MM.1S (cell line): ENCODE data around the gene FLRT2.
A peak's percentile ranks its signal among the peaks of the same experiment; 100 is the strongest.

Experiments used
- DNase-seq: peaks from one replicate; pipeline ENCODE4 v3.0.0-alpha.2; 2015
- H2AFZ ChIP-seq: fragments of 300-600 bp; sonication (generic); 2 replicates; pipeline ENCODE4 v1.6.0; 2016; ENCODE audit warnings: antibody characterized with exemption, low read length
- H3F3A ChIP-seq: fragments of 300-600 bp; sonication (generic); 2 replicates; pipeline ENCODE4 v1.6.1; 2016; ENCODE audit warnings: mild to moderate bottlenecking, antibody characterized with exemption, low read length, moderate library complexity, mixed read lengths; ENCODE audit not compliant: insufficient read depth
- H3K27ac ChIP-seq: fragments of 300-600 bp; sonication (generic); 2 replicates; pipeline ENCODE4 v1.5.1; 2016; ENCODE audit warnings: mild to moderate bottlenecking, low read length
- H3K27me3 ChIP-seq: fragments of 300-600 bp; sonication (generic); replicated peaks from 2 replicates; pipeline ENCODE4 v1.6.0; 2016; ENCODE audit warnings: low read length; ENCODE audit not compliant: insufficient read depth
- H3K36me3 ChIP-seq: fragments of 300-600 bp; sonication (generic); replicated peaks from 2 replicates; pipeline ENCODE4 v1.6.1; 2016; ENCODE audit warnings: mild to moderate bottlenecking, low read length, mixed read lengths; ENCODE audit not compliant: insufficient read depth
- H3K4me1 ChIP-seq: fragments of 300-600 bp; sonication (generic); 2 replicates; pipeline ENCODE4 v1.6.1; 2016; ENCODE audit warnings: low read length, mixed read lengths
- H3K4me2 ChIP-seq: fragments of 300-600 bp; sonication (generic); 2 replicates; pipeline ENCODE4 v1.6.0; 2016; ENCODE audit warnings: low read depth, low read length
- H3K4me3 ChIP-seq: fragments of 300-600 bp; sonication (generic); 2 replicates; pipeline ENCODE4 v1.5.1; 2016; ENCODE audit warnings: low read length, mixed read lengths
- H3K79me2 ChIP-seq: fragments of 300-600 bp; sonication (generic); 2 replicates; pipeline ENCODE4 v1.6.1; 2016; ENCODE audit warnings: mixed run types, low read length, mixed read lengths
- H3K9ac ChIP-seq: fragments of 300-600 bp; sonication (generic); 2 replicates; pipeline ENCODE4 v1.6.1; 2016; ENCODE audit warnings: low read length, mixed read lengths
- H3K9me2 ChIP-seq: fragments of 300-600 bp; sonication (generic); replicated peaks from 2 replicates; pipeline ENCODE4 v1.6.1; 2016; ENCODE audit warnings: mild to moderate bottlenecking, low read length, mixed read lengths; ENCODE audit not compliant: insufficient read depth
- H3K9me3 ChIP-seq: fragments of 300-600 bp; sonication (generic); replicated peaks from 2 replicates; pipeline ENCODE4 v1.6.1; 2016; ENCODE audit warnings: mild to moderate bottlenecking, low read length, mixed read lengths; ENCODE audit not compliant: insufficient read depth
- H4K20me1 ChIP-seq: fragments of 300-600 bp; sonication (generic); 2 replicates; pipeline ENCODE4 v1.6.1; 2016; ENCODE audit warnings: mild to moderate bottlenecking, low read length, moderate library complexity, mixed read lengths; ENCODE audit not compliant: insufficient read depth
- EZH2 ChIP-seq: fragments of 300-600 bp; sonication (generic); optimal IDR thresholded peaks from 2 replicates; pipeline ENCODE3; 2017; ENCODE audit warnings: low read depth, mild to moderate bottlenecking, antibody characterized with exemption, low read length, mixed read lengths
- EZH2phosphoT487 ChIP-seq: fragments of 300-600 bp; sonication (generic); IDR thresholded peaks from 2 replicates; pipeline ENCODE4 v1.6.1; 2018; ENCODE audit warnings: antibody characterized with exemption, low read length
- TF ChIP-seq, protein P1 (sequence below): fragments of 300-600 bp; sonication (generic); IDR thresholded peaks from 2 replicates; pipeline ENCODE4 v1.5.1; 2016; ENCODE audit warnings: antibody characterized with exemption, low read length, mixed read lengths

The FLRT2 gene

GRCh38 chr14:85695300-85695699 lies 165.4 kb downstream of the FLRT2 start:
- H3K4me2 ChIP-seq, result no peak overlapping the region
- H2AFZ ChIP-seq, result no peak overlapping the region
- no peaks in the 10 kb centered on the region for H3K27me3 ChIP-seq
- TF ChIP-seq EZH2, result no peak
- H3F3A ChIP-seq, result no peaks in the 10 kb centered on the region
- H3K4me1 ChIP-seq, result no peaks in the 10 kb centered on the region
- H3K36me3 ChIP-seq, result no peaks in the 10 kb centered on the region
- H4K20me1 ChIP-seq, result no peaks in the 10 kb centered on the region
- no peak overlapping the region for H3K9ac ChIP-seq
- no peaks in the 10 kb centered on the region for H3K9me3 ChIP-seq
- H3K9me2 ChIP-seq, result no peaks in the 10 kb centered on the region
- no peak for DNase-seq
- no peaks in the 10 kb centered on the region for H3K79me2 ChIP-seq
- H3K27ac ChIP-seq, result no peak overlapping the region
- H3K4me3 ChIP-seq, result no peak overlapping the region

- 0 out of 2 replicates have a peak overlapping the region, but pooled peaks have one; percentile 10 for H3K4me3 ChIP-seq
- H3F3A ChIP-seq, result peaks cover 20% of the 10 kb centered on the region
- H3K4me1 ChIP-seq, result peaks cover 21% of the 10 kb centered on the region
- H2AFZ ChIP-seq, result peak overlapping the region; percentile 34; the same call in 1 of the 2 replicates
- H3K27me3 ChIP-seq, result no peaks in the 10 kb centered on the region
- H3K9ac ChIP-seq, result peak overlapping the region; percentile 35; the same call in 1 of the 2 replicates
- H3K79me2 ChIP-seq, result no peaks in the 10 kb centered on the region
- no peaks in the 10 kb centered on the region for H3K9me2 ChIP-seq
- H4K20me1 ChIP-seq, result no peaks in the 10 kb centered on the region
- TF ChIP-seq EZH2phosphoT487, result no peak
- TF ChIP-seq, protein P1, sequence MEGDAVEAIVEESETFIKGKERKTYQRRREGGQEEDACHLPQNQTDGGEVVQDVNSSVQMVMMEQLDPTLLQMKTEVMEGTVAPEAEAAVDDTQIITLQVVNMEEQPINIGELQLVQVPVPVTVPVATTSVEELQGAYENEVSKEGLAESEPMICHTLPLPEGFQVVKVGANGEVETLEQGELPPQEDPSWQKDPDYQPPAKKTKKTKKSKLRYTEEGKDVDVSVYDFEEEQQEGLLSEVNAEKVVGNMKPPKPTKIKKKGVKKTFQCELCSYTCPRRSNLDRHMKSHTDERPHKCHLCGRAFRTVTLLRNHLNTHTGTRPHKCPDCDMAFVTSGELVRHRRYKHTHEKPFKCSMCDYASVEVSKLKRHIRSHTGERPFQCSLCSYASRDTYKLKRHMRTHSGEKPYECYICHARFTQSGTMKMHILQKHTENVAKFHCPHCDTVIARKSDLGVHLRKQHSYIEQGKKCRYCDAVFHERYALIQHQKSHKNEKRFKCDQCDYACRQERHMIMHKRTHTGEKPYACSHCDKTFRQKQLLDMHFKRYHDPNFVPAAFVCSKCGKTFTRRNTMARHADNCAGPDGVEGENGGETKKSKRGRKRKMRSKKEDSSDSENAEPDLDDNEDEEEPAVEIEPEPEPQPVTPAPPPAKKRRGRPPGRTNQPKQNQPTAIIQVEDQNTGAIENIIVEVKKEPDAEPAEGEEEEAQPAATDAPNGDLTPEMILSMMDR, result no peak
- H3K27ac ChIP-seq, result peak overlapping the region; percentile 89
- DNase-seq, result peak; percentile 46
- peak overlapping the region; percentile 68 for H3K4me2 ChIP-seq
- no peaks in the 10 kb centered on the region for H3K36me3 ChIP-seq
- no peaks in the 10 kb centered on the region for H3K9me3 ChIP-seq
Observed at GRCh38 chr14:85701116-85701515, 171.2 kb downstream of the FLRT2 start.

GRCh38 chr14:85701763-85702162 lies 171.8 kb downstream of the FLRT2 start:
- peak; percentile 84 for DNase-seq
- TF ChIP-seq EZH2phosphoT487 (no peak), EZH2 (no peak)
- TF ChIP-seq, protein P1, result no peak
- Histone ChIP-seq H3K36me3 (no peaks in the 10 kb centered on the region), H3K4me1 (peaks cover 21% of the 10 kb centered on the region), H3K9me2 (no peaks in the 10 kb centered on the region), H3F3A (peaks cover 20% of the 10 kb centered on the region), H3K27ac (peak overlapping the region; percentile 89), H3K27me3 (no peaks in the 10 kb centered on the region), H3K4me3 (peak overlapping the region; percentile 29; the same call in 1 of the 2 replicates), H3K4me2 (peak overlapping the region; percentile 68), H3K9ac (peak overlapping the region; percentile 35; the same call in 1 of the 2 replicates), H3K9me3 (no peaks in the 10 kb centered on the region), H3K79me2 (no peaks in the 10 kb centered on the region), H4K20me1 (no peaks in the 10 kb centered on the region), H2AFZ (0 out of 2 replicates have a peak overlapping the region, but pooled peaks have one; percentile 34)

GRCh38 chr14:85702191-85702590 lies 172.2 kb downstream of the FLRT2 start:
- H3K4me2 ChIP-seq, result peak overlapping the region; percentile 68
- H3K9me3 ChIP-seq, result no peaks in the 10 kb centered on the region
- 0 out of 2 replicates have a peak overlapping the region, but pooled peaks have one; percentile 34 for H2AFZ ChIP-seq
- H3K36me3 ChIP-seq, result no peaks in the 10 kb centered on the region
- peak overlapping the region; percentile 29; the same call in 1 of the 2 replicates for H3K4me3 ChIP-seq
- H3K27ac ChIP-seq, result peak overlapping the region; percentile 89
- no peaks in the 10 kb centered on the region for H3K79me2 ChIP-seq
- no peak for DNase-seq
- H3K9me2 ChIP-seq, result no peaks in the 10 kb centered on the region
- peaks cover 20% of the 10 kb centered on the region for H3F3A ChIP-seq
- H3K27me3 ChIP-seq, result no peaks in the 10 kb centered on the region
- peak overlapping the region; percentile 35; the same call in 1 of the 2 replicates for H3K9ac ChIP-seq
- TF ChIP-seq EZH2, result no peak
- TF ChIP-seq, protein P1, result peak; percentile 9; the same call in 1 of the 2 replicates
- H3K4me1 ChIP-seq, result peaks cover 21% of the 10 kb centered on the region
- H4K20me1 ChIP-seq, result no peaks in the 10 kb centered on the region
